ENCODE results near the gene TBCCD1. TPM values are rescaled to one million over a fixed set of nuclear protein-coding genes. Genes with fewer than 3 reads are reported as not detected.

Gene TBCCD1
- total and polyA plus RNA-seq, 2 experiments from 2014 or later = 5.8 to 16.7 TPM

DNA sequence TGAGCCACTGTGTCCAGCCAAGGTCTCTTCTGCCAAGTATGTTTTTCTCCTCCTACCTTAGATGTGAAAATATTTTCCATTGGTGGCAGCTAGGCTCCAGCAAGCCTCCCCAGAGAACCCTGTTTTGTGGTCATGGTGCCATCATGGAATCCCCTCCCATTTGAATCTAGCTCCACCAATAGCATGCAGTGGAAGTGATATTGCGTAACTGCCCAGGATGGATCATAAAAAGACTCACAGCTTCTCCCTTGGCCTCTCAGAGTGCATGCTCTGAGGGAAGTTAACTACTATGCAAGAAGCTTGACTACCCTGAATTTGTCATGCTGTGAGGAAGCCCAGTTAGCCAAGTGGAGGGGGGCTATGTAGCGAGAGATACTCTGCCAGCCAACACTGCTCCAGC is 50.5 kb downstream of the TBCCD1 start (continued):
- TF ChIP-seq, protein P1, sequence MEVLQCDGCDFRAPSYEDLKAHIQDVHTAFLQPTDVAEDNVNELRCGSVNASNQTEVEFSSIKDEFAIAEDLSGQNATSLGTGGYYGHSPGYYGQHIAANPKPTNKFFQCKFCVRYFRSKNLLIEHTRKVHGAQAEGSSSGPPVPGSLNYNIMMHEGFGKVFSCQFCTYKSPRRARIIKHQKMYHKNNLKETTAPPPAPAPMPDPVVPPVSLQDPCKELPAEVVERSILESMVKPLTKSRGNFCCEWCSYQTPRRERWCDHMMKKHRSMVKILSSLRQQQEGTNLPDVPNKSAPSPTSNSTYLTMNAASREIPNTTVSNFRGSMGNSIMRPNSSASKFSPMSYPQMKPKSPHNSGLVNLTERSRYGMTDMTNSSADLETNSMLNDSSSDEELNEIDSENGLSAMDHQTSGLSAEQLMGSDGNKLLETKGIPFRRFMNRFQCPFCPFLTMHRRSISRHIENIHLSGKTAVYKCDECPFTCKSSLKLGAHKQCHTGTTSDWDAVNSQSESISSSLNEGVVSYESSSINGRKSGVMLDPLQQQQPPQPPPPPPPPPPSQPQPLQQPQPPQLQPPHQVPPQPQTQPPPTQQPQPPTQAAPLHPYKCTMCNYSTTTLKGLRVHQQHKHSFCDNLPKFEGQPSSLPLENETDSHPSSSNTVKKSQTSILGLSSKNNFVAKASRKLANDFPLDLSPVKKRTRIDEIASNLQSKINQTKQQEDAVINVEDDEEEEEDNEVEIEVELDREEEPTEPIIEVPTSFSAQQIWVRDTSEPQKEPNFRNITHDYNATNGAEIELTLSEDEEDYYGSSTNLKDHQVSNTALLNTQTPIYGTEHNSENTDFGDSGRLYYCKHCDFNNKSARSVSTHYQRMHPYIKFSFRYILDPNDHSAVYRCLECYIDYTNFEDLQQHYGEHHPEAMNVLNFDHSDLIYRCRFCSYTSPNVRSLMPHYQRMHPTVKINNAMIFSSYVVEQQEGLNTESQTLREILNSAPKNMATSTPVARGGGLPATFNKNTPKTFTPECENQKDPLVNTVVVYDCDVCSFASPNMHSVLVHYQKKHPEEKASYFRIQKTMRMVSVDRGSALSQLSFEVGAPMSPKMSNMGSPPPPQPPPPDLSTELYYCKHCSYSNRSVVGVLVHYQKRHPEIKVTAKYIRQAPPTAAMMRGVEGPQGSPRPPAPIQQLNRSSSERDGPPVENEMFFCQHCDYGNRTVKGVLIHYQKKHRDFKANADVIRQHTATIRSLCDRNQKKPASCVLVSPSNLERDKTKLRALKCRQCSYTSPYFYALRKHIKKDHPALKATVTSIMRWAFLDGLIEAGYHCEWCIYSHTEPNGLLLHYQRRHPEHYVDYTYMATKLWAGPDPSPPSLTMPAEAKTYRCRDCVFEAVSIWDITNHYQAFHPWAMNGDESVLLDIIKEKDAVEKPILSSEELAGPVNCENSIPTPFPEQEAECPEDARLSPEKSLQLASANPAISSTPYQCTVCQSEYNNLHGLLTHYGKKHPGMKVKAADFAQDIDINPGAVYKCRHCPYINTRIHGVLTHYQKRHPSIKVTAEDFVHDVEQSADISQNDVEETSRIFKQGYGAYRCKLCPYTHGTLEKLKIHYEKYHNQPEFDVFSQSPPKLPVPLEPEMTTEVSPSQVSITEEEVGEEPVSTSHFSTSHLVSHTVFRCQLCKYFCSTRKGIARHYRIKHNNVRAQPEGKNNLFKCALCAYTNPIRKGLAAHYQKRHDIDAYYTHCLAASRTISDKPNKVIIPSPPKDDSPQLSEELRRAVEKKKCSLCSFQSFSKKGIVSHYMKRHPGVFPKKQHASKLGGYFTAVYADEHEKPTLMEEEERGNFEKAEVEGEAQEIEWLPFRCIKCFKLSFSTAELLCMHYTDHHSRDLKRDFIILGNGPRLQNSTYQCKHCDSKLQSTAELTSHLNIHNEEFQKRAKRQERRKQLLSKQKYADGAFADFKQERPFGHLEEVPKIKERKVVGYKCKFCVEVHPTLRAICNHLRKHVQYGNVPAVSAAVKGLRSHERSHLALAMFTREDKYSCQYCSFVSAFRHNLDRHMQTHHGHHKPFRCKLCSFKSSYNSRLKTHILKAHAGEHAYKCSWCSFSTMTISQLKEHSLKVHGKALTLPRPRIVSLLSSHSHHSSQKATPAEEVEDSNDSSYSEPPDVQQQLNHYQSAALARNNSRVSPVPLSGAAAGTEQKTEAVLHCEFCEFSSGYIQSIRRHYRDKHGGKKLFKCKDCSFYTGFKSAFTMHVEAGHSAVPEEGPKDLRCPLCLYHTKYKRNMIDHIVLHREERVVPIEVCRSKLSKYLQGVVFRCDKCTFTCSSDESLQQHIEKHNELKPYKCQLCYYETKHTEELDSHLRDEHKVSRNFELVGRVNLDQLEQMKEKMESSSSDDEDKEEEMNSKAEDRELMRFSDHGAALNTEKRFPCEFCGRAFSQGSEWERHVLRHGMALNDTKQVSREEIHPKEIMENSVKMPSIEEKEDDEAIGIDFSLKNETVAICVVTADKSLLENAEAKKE (CRISPR knock-in tag; IDR thresholded peaks at IDR 0.05) = no peak
- TF ChIP-seq EZH2phosphoT487 (IDR thresholded peaks at IDR 0.05; ENCODE audit: unreplicated experiment) (no peak), ZNF114 (CRISPR knock-in tag; IDR thresholded peaks at IDR 0.05) (no peak), CREB1 (CRISPR knock-in tag; IDR thresholded peaks at IDR 0.05; ENCODE audit: low read depth) (no peak)

DNA sequence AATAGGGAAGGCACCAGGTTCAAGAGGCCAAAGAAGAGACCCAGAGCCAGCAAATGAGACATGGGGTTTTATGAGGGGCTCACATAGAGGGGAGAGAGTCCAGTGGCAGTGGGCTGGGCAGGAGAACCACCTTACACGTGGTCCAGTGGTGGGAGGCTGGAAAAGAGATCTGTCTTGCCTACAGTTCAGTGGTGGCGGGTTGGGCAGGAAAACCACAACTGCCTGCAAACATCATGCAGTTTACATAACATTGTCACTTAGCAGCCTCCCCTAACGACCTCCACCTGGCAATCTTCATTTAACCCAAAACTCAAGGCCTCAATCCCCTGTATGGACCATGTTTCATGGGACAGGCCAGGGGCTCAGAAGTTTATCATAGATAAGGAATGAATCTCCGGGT is 52.0 kb downstream of the TBCCD1 start:
- DNase-seq (ENCODE audit: low spot score) (no peak), ATAC-seq (no peak)
- Mint-ChIP-seq H3K4me3 (no peak overlapping the region), H3K9me3 (peaks cover 3% of the 10 kb centered on the region; the same call in 1 of the 3 replicates), H3K36me3 (ENCODE audit: low read depth) (no peaks in the 10 kb centered on the region), H3K27me3 (ENCODE audit: insufficient read depth, low read depth, poor library complexity) (peaks cover 6% of the 10 kb centered on the region), H3K27ac (no peak overlapping the region), H3K4me1 (peaks cover 5% of the 10 kb centered on the region)
- H3K9me2 ChIP-seq (ENCODE audit: insufficient read depth) = no peaks in the 10 kb centered on the region
- H3K27me3 ChIP-seq (ENCODE audit: insufficient read depth) = no peaks in the 10 kb centered on the region
- no peaks in the 10 kb centered on the region for H3K36me3 ChIP-seq (ENCODE audit: insufficient read depth)
- no peaks in the 10 kb centered on the region for H3K4me1 ChIP-seq (ENCODE audit: insufficient read depth)
- no peak overlapping the region for H3K4me3 ChIP-seq
- no peaks in the 10 kb centered on the region for H3K79me2 ChIP-seq (replicated peaks; ENCODE audit: insufficient read depth)
- H4K20me1 ChIP-seq (replicated peaks; ENCODE audit: insufficient read depth) = no peaks in the 10 kb centered on the region
- no peak overlapping the region for H2AFZ ChIP-seq
- no peak overlapping the region for H3K4me2 ChIP-seq
- H3F3A ChIP-seq (replicated peaks; ENCODE audit: low read depth) = no peaks in the 10 kb centered on the region
- H3K27ac ChIP-seq (ENCODE audit: low read depth) = no peak overlapping the region
- TF ChIP-seq EZH2 (IDR thresholded peaks at IDR 0.05; ENCODE audit: low read depth, unreplicated experiment) (no peak), STAT1 (IDR thresholded peaks at IDR 0.05; ENCODE audit: unreplicated experiment) (no peak), ZNF114 (CRISPR knock-in tag; IDR thresholded peaks at IDR 0.05) (no peak), ZNF331 (CRISPR knock-in tag; IDR thresholded peaks at IDR 0.05; ENCODE audit: low read depth) (no peak), POLR2AphosphoS5 (IDR thresholded peaks at IDR 0.05; ENCODE audit: low read depth) (no peak), EZH2phosphoT487 (IDR thresholded peaks at IDR 0.05; ENCODE audit: unreplicated experiment) (no peak)
- TF ChIP-seq, protein P2, sequence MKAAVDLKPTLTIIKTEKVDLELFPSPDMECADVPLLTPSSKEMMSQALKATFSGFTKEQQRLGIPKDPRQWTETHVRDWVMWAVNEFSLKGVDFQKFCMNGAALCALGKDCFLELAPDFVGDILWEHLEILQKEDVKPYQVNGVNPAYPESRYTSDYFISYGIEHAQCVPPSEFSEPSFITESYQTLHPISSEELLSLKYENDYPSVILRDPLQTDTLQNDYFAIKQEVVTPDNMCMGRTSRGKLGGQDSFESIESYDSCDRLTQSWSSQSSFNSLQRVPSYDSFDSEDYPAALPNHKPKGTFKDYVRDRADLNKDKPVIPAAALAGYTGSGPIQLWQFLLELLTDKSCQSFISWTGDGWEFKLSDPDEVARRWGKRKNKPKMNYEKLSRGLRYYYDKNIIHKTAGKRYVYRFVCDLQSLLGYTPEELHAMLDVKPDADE (IDR thresholded peaks at IDR 0.05) = no peak
- TF ChIP-seq, protein P3, sequence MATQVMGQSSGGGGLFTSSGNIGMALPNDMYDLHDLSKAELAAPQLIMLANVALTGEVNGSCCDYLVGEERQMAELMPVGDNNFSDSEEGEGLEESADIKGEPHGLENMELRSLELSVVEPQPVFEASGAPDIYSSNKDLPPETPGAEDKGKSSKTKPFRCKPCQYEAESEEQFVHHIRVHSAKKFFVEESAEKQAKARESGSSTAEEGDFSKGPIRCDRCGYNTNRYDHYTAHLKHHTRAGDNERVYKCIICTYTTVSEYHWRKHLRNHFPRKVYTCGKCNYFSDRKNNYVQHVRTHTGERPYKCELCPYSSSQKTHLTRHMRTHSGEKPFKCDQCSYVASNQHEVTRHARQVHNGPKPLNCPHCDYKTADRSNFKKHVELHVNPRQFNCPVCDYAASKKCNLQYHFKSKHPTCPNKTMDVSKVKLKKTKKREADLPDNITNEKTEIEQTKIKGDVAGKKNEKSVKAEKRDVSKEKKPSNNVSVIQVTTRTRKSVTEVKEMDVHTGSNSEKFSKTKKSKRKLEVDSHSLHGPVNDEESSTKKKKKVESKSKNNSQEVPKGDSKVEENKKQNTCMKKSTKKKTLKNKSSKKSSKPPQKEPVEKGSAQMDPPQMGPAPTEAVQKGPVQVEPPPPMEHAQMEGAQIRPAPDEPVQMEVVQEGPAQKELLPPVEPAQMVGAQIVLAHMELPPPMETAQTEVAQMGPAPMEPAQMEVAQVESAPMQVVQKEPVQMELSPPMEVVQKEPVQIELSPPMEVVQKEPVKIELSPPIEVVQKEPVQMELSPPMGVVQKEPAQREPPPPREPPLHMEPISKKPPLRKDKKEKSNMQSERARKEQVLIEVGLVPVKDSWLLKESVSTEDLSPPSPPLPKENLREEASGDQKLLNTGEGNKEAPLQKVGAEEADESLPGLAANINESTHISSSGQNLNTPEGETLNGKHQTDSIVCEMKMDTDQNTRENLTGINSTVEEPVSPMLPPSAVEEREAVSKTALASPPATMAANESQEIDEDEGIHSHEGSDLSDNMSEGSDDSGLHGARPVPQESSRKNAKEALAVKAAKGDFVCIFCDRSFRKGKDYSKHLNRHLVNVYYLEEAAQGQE (IDR thresholded peaks at IDR 0.05; ENCODE audit: unreplicated experiment) = no peak

Data from GM23338 (cell line).